ENCODE measurements around the gene CEP170B. TPM values are rescaled to one million over a fixed set of nuclear protein-coding genes. Genes with fewer than 3 reads are reported as not detected.

Gene CEP170B
- total RNA-seq, 1 donor from 2014 or later: 14.4 TPM

DNA sequence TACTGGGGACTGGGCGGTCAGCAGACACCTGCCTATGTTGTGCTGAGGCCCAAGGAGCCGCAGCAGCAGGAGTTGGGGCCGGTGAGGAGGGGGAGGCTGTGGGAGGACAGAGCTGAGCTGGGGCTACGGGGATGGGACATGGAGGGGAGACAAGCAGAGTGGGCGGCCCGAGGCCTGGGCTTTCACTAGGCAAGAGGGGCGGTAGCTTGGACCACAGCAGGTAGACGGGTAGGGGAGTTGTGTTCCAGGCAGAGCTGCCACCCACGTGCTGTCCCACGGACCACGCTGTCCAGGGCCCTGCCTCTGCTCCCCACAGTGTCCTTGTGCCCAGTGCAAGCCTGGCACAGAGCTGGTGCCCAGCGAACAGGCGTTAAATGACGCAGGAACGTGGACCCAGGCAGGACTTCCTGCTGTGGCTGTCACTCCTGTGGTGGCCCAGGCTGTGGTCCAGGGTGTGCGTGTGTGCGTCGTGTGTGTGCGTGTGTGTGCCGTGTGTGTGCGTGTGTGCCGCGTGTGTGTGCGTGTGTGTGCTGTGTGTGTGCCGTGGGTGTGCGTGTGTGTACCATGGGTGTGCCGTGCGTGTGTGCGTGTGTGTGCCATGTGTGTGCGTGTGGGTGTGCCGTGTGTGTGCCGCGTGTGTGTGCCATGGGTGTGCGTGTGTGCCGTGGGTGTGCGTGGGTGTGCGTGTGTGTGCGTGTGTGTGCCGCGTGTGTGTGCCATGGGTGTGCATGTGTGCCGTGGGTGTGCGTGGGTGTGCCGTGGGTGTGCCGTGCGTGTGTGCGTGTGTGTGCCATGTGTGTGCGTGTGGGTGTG lies 6.8 kb downstream of the CEP170B start:
- peaks cover 14% of the 10 kb centered on the region for H3K27me3 Mint-ChIP-seq (ENCODE audit: low read depth)
- H3K36me3 Mint-ChIP-seq (ENCODE audit: low read depth): no peaks in the 10 kb centered on the region
- no peak overlapping the region for H3K4me3 Mint-ChIP-seq
- H3K9me3 Mint-ChIP-seq: no peaks in the 10 kb centered on the region
- no peak overlapping the region for H3K27ac Mint-ChIP-seq (ENCODE audit: unreplicated experiment)
- no peak for DNase-seq (ENCODE audit: low read depth, low spot score)
- TF ChIP-seq, protein P1, sequence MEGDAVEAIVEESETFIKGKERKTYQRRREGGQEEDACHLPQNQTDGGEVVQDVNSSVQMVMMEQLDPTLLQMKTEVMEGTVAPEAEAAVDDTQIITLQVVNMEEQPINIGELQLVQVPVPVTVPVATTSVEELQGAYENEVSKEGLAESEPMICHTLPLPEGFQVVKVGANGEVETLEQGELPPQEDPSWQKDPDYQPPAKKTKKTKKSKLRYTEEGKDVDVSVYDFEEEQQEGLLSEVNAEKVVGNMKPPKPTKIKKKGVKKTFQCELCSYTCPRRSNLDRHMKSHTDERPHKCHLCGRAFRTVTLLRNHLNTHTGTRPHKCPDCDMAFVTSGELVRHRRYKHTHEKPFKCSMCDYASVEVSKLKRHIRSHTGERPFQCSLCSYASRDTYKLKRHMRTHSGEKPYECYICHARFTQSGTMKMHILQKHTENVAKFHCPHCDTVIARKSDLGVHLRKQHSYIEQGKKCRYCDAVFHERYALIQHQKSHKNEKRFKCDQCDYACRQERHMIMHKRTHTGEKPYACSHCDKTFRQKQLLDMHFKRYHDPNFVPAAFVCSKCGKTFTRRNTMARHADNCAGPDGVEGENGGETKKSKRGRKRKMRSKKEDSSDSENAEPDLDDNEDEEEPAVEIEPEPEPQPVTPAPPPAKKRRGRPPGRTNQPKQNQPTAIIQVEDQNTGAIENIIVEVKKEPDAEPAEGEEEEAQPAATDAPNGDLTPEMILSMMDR (conservative IDR thresholded peaks at IDR 0.05): no peak
- H3K4me1 Mint-ChIP-seq: no peaks in the 10 kb centered on the region

- Mint-ChIP-seq H3K27me3 (ENCODE audit: low read depth) (peaks cover 5% of the 10 kb centered on the region), H3K4me3 (no peak overlapping the region), H3K27ac (ENCODE audit: unreplicated experiment) (no peak overlapping the region), H3K9me3 (no peaks in the 10 kb centered on the region), H3K36me3 (ENCODE audit: low read depth) (no peaks in the 10 kb centered on the region), H3K4me1 (no peaks in the 10 kb centered on the region)
- DNase-seq (ENCODE audit: low read depth, low spot score): no peak
- TF ChIP-seq, protein P1 (conservative IDR thresholded peaks at IDR 0.05): no peak
These were observed 7.6 kb downstream of the CEP170B start for GRCh38 chr14:104872469-104873341.

GRCh38 chr14:104873380-104874055 lies 8.4 kb downstream of the CEP170B start:
- H3K27ac Mint-ChIP-seq (ENCODE audit: unreplicated experiment): no peak overlapping the region
- TF ChIP-seq, protein P1 (conservative IDR thresholded peaks at IDR 0.05): no peak
- H3K9me3 Mint-ChIP-seq: no peaks in the 10 kb centered on the region
- no peak for DNase-seq (ENCODE audit: low read depth, low spot score)
- no peaks in the 10 kb centered on the region for H3K4me1 Mint-ChIP-seq
- H3K27me3 Mint-ChIP-seq (ENCODE audit: low read depth): peaks cover 2% of the 10 kb centered on the region
- H3K36me3 Mint-ChIP-seq (ENCODE audit: low read depth): no peaks in the 10 kb centered on the region
- H3K4me3 Mint-ChIP-seq: no peak overlapping the region

GRCh38 chr14:104874110-104874531 lies 9.1 kb downstream of the CEP170B start:
- Mint-ChIP-seq H3K36me3 (ENCODE audit: low read depth) (no peaks in the 10 kb centered on the region), H3K9me3 (no peaks in the 10 kb centered on the region), H3K4me1 (no peaks in the 10 kb centered on the region), H3K4me3 (no peak overlapping the region), H3K27ac (ENCODE audit: unreplicated experiment) (no peak overlapping the region), H3K27me3 (ENCODE audit: low read depth) (peaks cover 2% of the 10 kb centered on the region)
- DNase-seq (ENCODE audit: low read depth, low spot score): no peak
- TF ChIP-seq, protein P1 (conservative IDR thresholded peaks at IDR 0.05): no peak
